ENCODE results near the gene GKN2.

The GKN2 gene

GRCh38 chr2:68937346-68938055 lies 15.2 kb downstream of the GKN2 start:
- in situ Hi-C loops (cut with MboI; ENCODE audit: low sequenced_read_pairs, unreplicated experiment): no loop called here
- no peak for DNase-seq (ENCODE audit: low spot score)
- TF ChIP-seq CTCF (IDR thresholded peaks at IDR 0.05; ENCODE audit: borderline replicate concordance, control extremely low read depth, extremely low read depth, insufficient read depth, missing control alignments): no peak

- no peak for DNase-seq (ENCODE audit: low spot score)
- no peak for TF ChIP-seq CTCF (IDR thresholded peaks at IDR 0.05; ENCODE audit: borderline replicate concordance, control extremely low read depth, extremely low read depth, insufficient read depth, missing control alignments)
- in situ Hi-C loops (cut with MboI; ENCODE audit: low sequenced_read_pairs, unreplicated experiment): no loop called here
Observed at GRCh38 chr2:68936889-68937288, 15.8 kb downstream of the GKN2 start.

GRCh38 chr2:68936427-68936826 lies 16.3 kb downstream of the GKN2 start:
- no peak for TF ChIP-seq CTCF (IDR thresholded peaks at IDR 0.05; ENCODE audit: borderline replicate concordance, control extremely low read depth, extremely low read depth, insufficient read depth, missing control alignments)
- no peak for DNase-seq (ENCODE audit: low spot score)
- in situ Hi-C loops (cut with MboI; ENCODE audit: low sequenced_read_pairs, unreplicated experiment): no loop called here

GRCh38 chr2:68935471-68935870 lies 17.2 kb downstream of the GKN2 start:
- no peak for TF ChIP-seq CTCF (IDR thresholded peaks at IDR 0.05; ENCODE audit: borderline replicate concordance, control extremely low read depth, extremely low read depth, insufficient read depth, missing control alignments)
- DNase-seq (ENCODE audit: low spot score): no peak
- in situ Hi-C loops (cut with MboI; ENCODE audit: low sequenced_read_pairs, unreplicated experiment): no loop called here

- in situ Hi-C loops (cut with MboI; ENCODE audit: low sequenced_read_pairs, unreplicated experiment): no loop called here
- TF ChIP-seq CTCF (IDR thresholded peaks at IDR 0.05; ENCODE audit: borderline replicate concordance, control extremely low read depth, extremely low read depth, insufficient read depth, missing control alignments): no peak
Observed at GRCh38 chr2:68934021-68934420, 18.7 kb downstream of the GKN2 start.

GRCh38 chr2:68932402-68932801 lies 20.3 kb downstream of the GKN2 start:
- in situ Hi-C loops (cut with MboI; ENCODE audit: low sequenced_read_pairs, unreplicated experiment): no loop called here
- no peak for DNase-seq (ENCODE audit: low spot score)
- TF ChIP-seq CTCF (IDR thresholded peaks at IDR 0.05; ENCODE audit: borderline replicate concordance, control extremely low read depth, extremely low read depth, insufficient read depth, missing control alignments): no peak

More at GRCh38 chr2:68934021-68934420, 18.7 kb downstream of the GKN2 start:
- DNase-seq (ENCODE audit: low spot score): no peak

Data from GM13976 (cell line).